ENCODE data around the gene YPEL1. TPM values are rescaled to one million over a fixed set of nuclear protein-coding genes. Genes with fewer than 3 reads are reported as not detected.
"Not testable (repeated sequence)": the region's sequence is repeated elsewhere in the genome, so short reads cannot be mapped to it uniquely, and the experiment has no call there.

Gene YPEL1
- total RNA-seq, 1 donor from 2014 or later = 1.7 TPM

GRCh38 chr22:21721195-21721852, 14.3 kb downstream of the YPEL1 start:
- not testable (repeated sequence) for DNase-seq (ENCODE audit: low spot score)

- not testable (repeated sequence) for DNase-seq (ENCODE audit: low spot score)
Observed at GRCh38 chr22:21720191-21720859, 15.3 kb downstream of the YPEL1 start.

- no peak for DNase-seq (ENCODE audit: low spot score)
Observed at GRCh38 chr22:21719024-21719423, 16.6 kb downstream of the YPEL1 start.

- DNase-seq (ENCODE audit: low spot score) = no peak
Observed at GRCh38 chr22:21718499-21718898, 17.1 kb downstream of the YPEL1 start.

GRCh38 chr22:21716395-21717122, 19.0 kb downstream of the YPEL1 start:
- not testable (repeated sequence) for DNase-seq (ENCODE audit: low spot score)

GRCh38 chr22:21714786-21715185, 20.8 kb downstream of the YPEL1 start:
- no peak for DNase-seq (ENCODE audit: low spot score)

GRCh38 chr22:21714059-21714770, 21.4 kb downstream of the YPEL1 start:
- no peak for DNase-seq (ENCODE audit: low spot score)

- DNase-seq (ENCODE audit: low spot score) = no peak
Observed at GRCh38 chr22:21713428-21714058, 22.1 kb downstream of the YPEL1 start.

- DNase-seq (ENCODE audit: low spot score) = peak; percentile 66
Observed at GRCh38 chr22:21712751-21713427, 22.7 kb downstream of the YPEL1 start.

- no peak for DNase-seq (ENCODE audit: low spot score)
Observed at GRCh38 chr22:21711851-21712250, 23.7 kb downstream of the YPEL1 start.

- no peak for DNase-seq (ENCODE audit: low spot score)
Observed at GRCh38 chr22:21710156-21710555, 25.4 kb downstream of the YPEL1 start.

GRCh38 chr22:21709688-21710087, 25.9 kb downstream of the YPEL1 start:
- DNase-seq (ENCODE audit: low spot score) = no peak

GRCh38 chr22:21708960-21709359, 26.6 kb downstream of the YPEL1 start:
- DNase-seq (ENCODE audit: low spot score) = no peak

- no peak for DNase-seq (ENCODE audit: low spot score)
Observed at GRCh38 chr22:21707677-21708076, 27.9 kb downstream of the YPEL1 start.

GRCh38 chr22:21703684-21704316, 31.8 kb downstream of the YPEL1 start:
- no peak for DNase-seq (ENCODE audit: low spot score)

GRCh38 chr22:21702700-21703683, 32.6 kb downstream of the YPEL1 start:
- no peak for DNase-seq (ENCODE audit: low spot score)

- no peak for DNase-seq (ENCODE audit: low spot score)
Observed at GRCh38 chr22:21702094-21702493, 33.5 kb downstream of the YPEL1 start.

GRCh38 chr22:21701384-21701971, 34.1 kb downstream of the YPEL1 start:
- DNase-seq (ENCODE audit: low spot score) = no peak

GRCh38 chr22:21700822-21701221, 34.8 kb downstream of the YPEL1 start:
- no peak for DNase-seq (ENCODE audit: low spot score)
